ENCODE data around the gene HBP1. TPM values are rescaled to one million over a fixed set of nuclear protein-coding genes. Genes with fewer than 3 reads are reported as not detected.

HBP1 gene
- total and polyA plus RNA-seq, 2 of the 8 experiments (the other 6 are each of a cell fraction or from before 2014, with no cell fraction given): 28.9 to 29.2 TPM

DNA sequence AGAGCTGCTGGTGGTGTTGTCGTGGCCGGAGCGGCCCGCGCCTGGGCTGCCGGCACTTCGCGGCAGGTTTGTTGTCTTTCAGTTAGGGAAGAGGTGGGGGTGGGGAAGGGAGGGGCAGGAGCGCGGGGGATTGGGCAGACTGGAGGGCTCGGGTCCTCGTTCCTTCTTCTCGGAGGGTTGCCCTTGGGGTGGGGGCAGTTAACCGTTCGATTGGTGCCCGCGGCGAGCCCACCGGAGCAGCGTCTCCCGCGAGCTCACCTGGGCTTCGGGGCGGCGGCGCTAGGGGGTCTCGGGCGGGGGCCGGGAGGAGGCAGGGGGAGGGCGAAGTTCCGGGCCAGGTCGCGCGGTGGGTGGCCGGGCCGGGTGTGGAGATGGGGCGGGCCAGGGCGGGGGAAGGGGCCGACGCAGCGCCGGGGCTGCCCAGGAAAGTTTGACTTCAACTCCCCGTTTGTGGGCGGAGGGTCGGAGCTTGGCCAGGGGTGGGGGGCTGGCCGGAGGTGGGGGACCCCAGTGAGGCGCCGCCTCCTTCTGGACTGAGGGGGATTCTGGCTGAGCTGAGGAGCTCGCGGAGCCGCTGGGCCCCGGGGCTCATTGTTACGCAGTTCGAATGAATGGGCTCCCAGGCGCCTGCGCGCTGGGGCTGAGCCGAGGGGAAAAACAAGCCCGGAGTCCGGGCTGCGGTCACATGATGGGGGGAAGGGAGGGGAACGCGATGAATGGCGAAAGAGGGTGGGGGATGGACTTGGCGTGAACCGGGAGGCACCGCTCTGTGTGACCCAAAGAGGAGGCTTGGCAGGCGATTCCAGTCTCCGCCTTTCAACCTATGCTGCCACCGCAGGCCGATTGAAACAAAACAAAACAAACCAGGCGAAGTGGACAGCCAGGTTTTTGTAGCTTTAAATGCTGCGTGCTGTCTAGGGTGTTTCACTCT lies 582 bp downstream of the HBP1 start (continued):
- no peak; the same call in 1 of the 2 replicates for TF ChIP-seq RBBP5 (IDR thresholded peaks at IDR 0.05; ENCODE audit: borderline replicate concordance, low read depth, low read length)
- TF ChIP-seq BCL11A (IDR thresholded peaks at IDR 0.05; ENCODE audit: low read depth in 2 of 2, low read length in 2 of 2): peak in 1 of 2 experiments; percentile 23
- TF ChIP-seq SP4 (IDR thresholded peaks at IDR 0.05; ENCODE audit: low read length): peak; percentile 83; the same call in 1 of the 2 replicates
- TF ChIP-seq, protein P1, sequence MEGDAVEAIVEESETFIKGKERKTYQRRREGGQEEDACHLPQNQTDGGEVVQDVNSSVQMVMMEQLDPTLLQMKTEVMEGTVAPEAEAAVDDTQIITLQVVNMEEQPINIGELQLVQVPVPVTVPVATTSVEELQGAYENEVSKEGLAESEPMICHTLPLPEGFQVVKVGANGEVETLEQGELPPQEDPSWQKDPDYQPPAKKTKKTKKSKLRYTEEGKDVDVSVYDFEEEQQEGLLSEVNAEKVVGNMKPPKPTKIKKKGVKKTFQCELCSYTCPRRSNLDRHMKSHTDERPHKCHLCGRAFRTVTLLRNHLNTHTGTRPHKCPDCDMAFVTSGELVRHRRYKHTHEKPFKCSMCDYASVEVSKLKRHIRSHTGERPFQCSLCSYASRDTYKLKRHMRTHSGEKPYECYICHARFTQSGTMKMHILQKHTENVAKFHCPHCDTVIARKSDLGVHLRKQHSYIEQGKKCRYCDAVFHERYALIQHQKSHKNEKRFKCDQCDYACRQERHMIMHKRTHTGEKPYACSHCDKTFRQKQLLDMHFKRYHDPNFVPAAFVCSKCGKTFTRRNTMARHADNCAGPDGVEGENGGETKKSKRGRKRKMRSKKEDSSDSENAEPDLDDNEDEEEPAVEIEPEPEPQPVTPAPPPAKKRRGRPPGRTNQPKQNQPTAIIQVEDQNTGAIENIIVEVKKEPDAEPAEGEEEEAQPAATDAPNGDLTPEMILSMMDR (IDR thresholded peaks at IDR 0.05; ENCODE audit: control extremely low read depth in 1 of 3, insufficient read depth in 1 of 3, low read depth in 1 of 3, low read length in 3 of 3): peak in 1 of 3 experiments; percentile 0; a peak in 1 of 4 replicates
- TF ChIP-seq, protein P2, sequence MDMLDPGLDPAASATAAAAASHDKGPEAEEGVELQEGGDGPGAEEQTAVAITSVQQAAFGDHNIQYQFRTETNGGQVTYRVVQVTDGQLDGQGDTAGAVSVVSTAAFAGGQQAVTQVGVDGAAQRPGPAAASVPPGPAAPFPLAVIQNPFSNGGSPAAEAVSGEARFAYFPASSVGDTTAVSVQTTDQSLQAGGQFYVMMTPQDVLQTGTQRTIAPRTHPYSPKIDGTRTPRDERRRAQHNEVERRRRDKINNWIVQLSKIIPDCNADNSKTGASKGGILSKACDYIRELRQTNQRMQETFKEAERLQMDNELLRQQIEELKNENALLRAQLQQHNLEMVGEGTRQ (IDR thresholded peaks at IDR 0.05; ENCODE audit: low read length): peak; percentile 92
- TF ChIP-seq GABPA (IDR thresholded peaks at IDR 0.05; ENCODE audit: borderline replicate concordance, insufficient read depth, low read length): no peak
- TF ChIP-seq NRF1 (IDR thresholded peaks at IDR 0.05; ENCODE audit: low read depth, low read length): peak; percentile 71
- peak; percentile 88 for TF ChIP-seq TBP (IDR thresholded peaks at IDR 0.05; ENCODE audit: low read depth, low read length)
- TF ChIP-seq SIRT6 (IDR thresholded peaks at IDR 0.05; ENCODE audit: low read length): no peak
- TF ChIP-seq POLR2A (IDR thresholded peaks at IDR 0.05; ENCODE audit: control extremely low read depth in 1 of 2, low read depth in 2 of 2, low read length in 2 of 2): peak; percentile 73 to 88
- TF ChIP-seq, protein P3, sequence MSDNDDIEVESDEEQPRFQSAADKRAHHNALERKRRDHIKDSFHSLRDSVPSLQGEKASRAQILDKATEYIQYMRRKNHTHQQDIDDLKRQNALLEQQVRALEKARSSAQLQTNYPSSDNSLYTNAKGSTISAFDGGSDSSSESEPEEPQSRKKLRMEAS (IDR thresholded peaks at IDR 0.05): peak; percentile 67
- TF ChIP-seq, protein P4, sequence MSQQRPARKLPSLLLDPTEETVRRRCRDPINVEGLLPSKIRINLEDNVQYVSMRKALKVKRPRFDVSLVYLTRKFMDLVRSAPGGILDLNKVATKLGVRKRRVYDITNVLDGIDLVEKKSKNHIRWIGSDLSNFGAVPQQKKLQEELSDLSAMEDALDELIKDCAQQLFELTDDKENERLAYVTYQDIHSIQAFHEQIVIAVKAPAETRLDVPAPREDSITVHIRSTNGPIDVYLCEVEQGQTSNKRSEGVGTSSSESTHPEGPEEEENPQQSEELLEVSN (IDR thresholded peaks at IDR 0.05): no peak
- no peak for TF ChIP-seq RXRA (IDR thresholded peaks at IDR 0.05; ENCODE audit: insufficient read depth, low read depth, low read length)
- TF ChIP-seq POLR2AphosphoS5 (IDR thresholded peaks at IDR 0.05; ENCODE audit: low read depth, low read length): peak; percentile 95
- TF ChIP-seq SP1 (IDR thresholded peaks at IDR 0.05; ENCODE audit: low read depth, low read length): peak; percentile 81
- peak; percentile 60; the same call in 1 of the 2 replicates for TF ChIP-seq CHD2 (IDR thresholded peaks at IDR 0.05; ENCODE audit: low read length)
- TF ChIP-seq YY1 (IDR thresholded peaks at IDR 0.05; ENCODE audit: low read depth, low read length): peak; percentile 73
- no peak for TF ChIP-seq RNF2 (IDR thresholded peaks at IDR 0.05; ENCODE audit: borderline replicate concordance, low read depth, low read length, missing control alignments, poor library complexity, severe bottlenecking)
- TF ChIP-seq CREB1 (IDR thresholded peaks at IDR 0.05): peak; percentile 49
- no peak for TF ChIP-seq ASH2L (IDR thresholded peaks at IDR 0.05; ENCODE audit: low read length)

All from H1 (cell line).